Measurements from ENCODE around the gene KIAA1217.

The KIAA1217 gene

GRCh38 chr10:24208661-24209431 is at the start of gene KIAA1217:
Gene KIAA1217, plus strand, starts transcription at chr10:24209138. Its CDS starts 56 bp downstream, at chr10:24209194.
- peak; percentile 24 for DNase-seq

GRCh38 chr10:24162206-24162985 is 46.5 kb upstream of the KIAA1217 start:
- DNase-seq: no peak

GRCh38 chr10:24163485-24163884 is 45.5 kb upstream of the KIAA1217 start:
- DNase-seq: no peak

- DNase-seq: no peak
These were observed 40.4 kb upstream of the KIAA1217 start for GRCh38 chr10:24168258-24169170.

- no peak for DNase-seq
These were observed 38.7 kb upstream of the KIAA1217 start for GRCh38 chr10:24170199-24170598.

GRCh38 chr10:24172909-24173308 is 36.0 kb upstream of the KIAA1217 start:
- DNase-seq: no peak

- no peak for DNase-seq
These were observed 34.9 kb upstream of the KIAA1217 start for GRCh38 chr10:24174014-24174413.

GRCh38 chr10:24176658-24177057 is 32.3 kb upstream of the KIAA1217 start:
- no peak for DNase-seq

GRCh38 chr10:24177636-24178035 is 31.3 kb upstream of the KIAA1217 start:
- DNase-seq: no peak

GRCh38 chr10:24180891-24181290 is 28.0 kb upstream of the KIAA1217 start:
- DNase-seq: no peak

GRCh38 chr10:24184455-24184854 is 24.5 kb upstream of the KIAA1217 start:
- DNase-seq: no peak

- no peak for DNase-seq
These were observed 15.6 kb upstream of the KIAA1217 start for GRCh38 chr10:24193330-24193729.

GRCh38 chr10:24197263-24197662 is 11.7 kb upstream of the KIAA1217 start:
- no peak for DNase-seq

GRCh38 chr10:24201503-24202180 is 7.3 kb upstream of the KIAA1217 start:
- DNase-seq: no peak

- DNase-seq: no peak
These were observed 6.8 kb upstream of the KIAA1217 start for GRCh38 chr10:24202181-24202570.

- DNase-seq: no peak
These were observed 3.1 kb upstream of the KIAA1217 start for GRCh38 chr10:24205821-24206220.

GRCh38 chr10:24206334-24206733 is 2.6 kb upstream of the KIAA1217 start:
- no peak for DNase-seq

- DNase-seq: no peak
These were observed 2.0 kb upstream of the KIAA1217 start for GRCh38 chr10:24206926-24207325.

GRCh38 chr10:24207341-24207740 is 1.6 kb upstream of the KIAA1217 start:
- DNase-seq: no peak

GRCh38 chr10:24207781-24208611 is 942 bp upstream of the KIAA1217 start:
- DNase-seq: no peak

- DNase-seq: peak; percentile 38
These were observed 464 bp downstream of the KIAA1217 start for GRCh38 chr10:24209432-24209771.
